BJ (cell line): ENCODE results near the gene MGAT4A. TPM values are rescaled to one million over a fixed set of nuclear protein-coding genes. Genes with fewer than 3 reads are reported as not detected.

Experiments
- CTCF ChIA-PET: fragments of 350-600 bp; formaldehyde crosslinking; extraction: SDS; loops from one replicate; lab custom pipeline; 2021; ENCODE audit warnings: antibody characterized with exemption, inconsistent platforms; lab: Yijun Ruan, JAX
- POLR2A ChIA-PET: fragments of 300-600 bp; sonication (Branson Sonifier 250); formaldehyde crosslinking; extraction: SDS; loops from one replicate; lab custom pipeline; 2021; ENCODE audit warnings: antibody characterized with exemption; lab: Charles Lee
- DNase-seq: peaks from one replicate; pipeline ENCODE4 v3.0.0-alpha.2; 2011; ENCODE audit warnings: low read depth
- H3K27me3 ChIP-seq: 2 replicates; pipeline ENCODE4 v1.6.0; 2011; ENCODE audit warnings: low read length; ENCODE audit not compliant: control insufficient read depth, insufficient read depth
- H3K36me3 ChIP-seq: 2 replicates; pipeline ENCODE4 v1.5.1; 2011; ENCODE audit warnings: low read length; ENCODE audit not compliant: control insufficient read depth, insufficient read depth
- H3K4me3 ChIP-seq: 2 replicates; pipeline ENCODE4 v1.5.1; 2011; ENCODE audit warnings: low read depth, mild to moderate bottlenecking, control low read depth, low read length
- polyA plus RNA-seq: library from polyadenylated mRNA; depleted of rRNA; stranded (reverse); fragments of >200 nt; gene quantifications from 2 replicates; pipeline ENCODE4 v1.2.3, GENCODE V29; 2011
- TF ChIP-seq, protein P1 (sequence below): IDR thresholded peaks from 2 replicates; pipeline ENCODE4 v1.5.1; 2011; ENCODE audit warnings: low read depth, mild to moderate bottlenecking, control low read depth, inconsistent platforms, low read length, moderate library complexity; ENCODE audit not compliant: insufficient read depth

The MGAT4A gene
- polyA plus RNA-seq, 1 experiment: not detected

GRCh38 chr2:98709535-98709934, 21.4 kb downstream of the MGAT4A start:
- ChIA-PET POLR2A (no interaction called here), CTCF (no interaction called here)
- DNase-seq: no peak
- H3K36me3 ChIP-seq: no peaks in the 10 kb centered on the region
- H3K4me3 ChIP-seq: no peak overlapping the region
- TF ChIP-seq, protein P1, sequence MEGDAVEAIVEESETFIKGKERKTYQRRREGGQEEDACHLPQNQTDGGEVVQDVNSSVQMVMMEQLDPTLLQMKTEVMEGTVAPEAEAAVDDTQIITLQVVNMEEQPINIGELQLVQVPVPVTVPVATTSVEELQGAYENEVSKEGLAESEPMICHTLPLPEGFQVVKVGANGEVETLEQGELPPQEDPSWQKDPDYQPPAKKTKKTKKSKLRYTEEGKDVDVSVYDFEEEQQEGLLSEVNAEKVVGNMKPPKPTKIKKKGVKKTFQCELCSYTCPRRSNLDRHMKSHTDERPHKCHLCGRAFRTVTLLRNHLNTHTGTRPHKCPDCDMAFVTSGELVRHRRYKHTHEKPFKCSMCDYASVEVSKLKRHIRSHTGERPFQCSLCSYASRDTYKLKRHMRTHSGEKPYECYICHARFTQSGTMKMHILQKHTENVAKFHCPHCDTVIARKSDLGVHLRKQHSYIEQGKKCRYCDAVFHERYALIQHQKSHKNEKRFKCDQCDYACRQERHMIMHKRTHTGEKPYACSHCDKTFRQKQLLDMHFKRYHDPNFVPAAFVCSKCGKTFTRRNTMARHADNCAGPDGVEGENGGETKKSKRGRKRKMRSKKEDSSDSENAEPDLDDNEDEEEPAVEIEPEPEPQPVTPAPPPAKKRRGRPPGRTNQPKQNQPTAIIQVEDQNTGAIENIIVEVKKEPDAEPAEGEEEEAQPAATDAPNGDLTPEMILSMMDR: no peak
- no peaks in the 10 kb centered on the region; the same call in 1 of the 2 replicates for H3K27me3 ChIP-seq

GRCh38 chr2:98708396-98709186, 22.3 kb downstream of the MGAT4A start:
- no peak for DNase-seq

DNA sequence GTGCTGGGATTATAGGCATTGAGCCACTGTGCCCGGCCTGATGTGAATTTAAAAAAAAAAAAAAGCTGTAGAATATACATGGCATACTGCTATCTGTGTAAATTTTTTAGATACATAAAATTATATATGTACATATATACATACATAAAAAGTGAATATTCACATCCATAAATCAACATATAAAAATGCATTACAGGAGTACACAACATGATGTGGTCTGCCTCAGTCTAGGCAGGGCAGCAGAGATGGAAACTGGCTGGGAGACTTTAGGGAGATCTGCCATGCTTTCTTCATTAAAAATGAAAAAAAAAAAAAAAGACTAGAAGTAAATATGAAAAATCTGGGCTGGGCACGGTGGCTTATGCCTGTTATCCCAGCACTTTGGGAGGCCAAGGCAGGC, 24.3 kb downstream of the MGAT4A start:
- POLR2A ChIA-PET: no interaction called here
- Histone ChIP-seq H3K36me3 (no peaks in the 10 kb centered on the region), H3K4me3 (no peak overlapping the region), H3K27me3 (no peaks in the 10 kb centered on the region; the same call in none of the 2 replicates)
- TF ChIP-seq, protein P1: no peak
- no peak for DNase-seq
- CTCF ChIA-PET: interaction anchor here (0.9 kb wide), 1 partner anchor 11 kb away, joined by 3 read pairs; no protein-coding TSS in a partner anchor

More at GRCh38 chr2:98708396-98709186, 22.3 kb downstream of the MGAT4A start:
- Histone ChIP-seq H3K36me3 (no peaks in the 10 kb centered on the region), H3K4me3 (no peak overlapping the region), H3K27me3 (no peaks in the 10 kb centered on the region; the same call in none of the 2 replicates)
- ChIA-PET CTCF (interaction anchor here (0.6 kb wide), 1 partner anchor 10 kb away, joined by 4 read pairs; no protein-coding TSS in a partner anchor), POLR2A (no interaction called here)
- TF ChIP-seq, protein P1: no peak

GRCh38 chr2:98705333-98705617, 25.7 kb downstream of the MGAT4A start:
- no peaks in the 10 kb centered on the region for H3K36me3 ChIP-seq
- CTCF ChIA-PET: no interaction called here
- POLR2A ChIA-PET: no interaction called here
- TF ChIP-seq, protein P1: no peak
- no peak overlapping the region for H3K4me3 ChIP-seq
- DNase-seq: no peak
- no peaks in the 10 kb centered on the region; the same call in none of the 2 replicates for H3K27me3 ChIP-seq

- TF ChIP-seq, protein P1: no peak
- DNase-seq: no peak
- POLR2A ChIA-PET: no interaction called here
- no peak overlapping the region for H3K4me3 ChIP-seq
- CTCF ChIA-PET: no interaction called here
- no peaks in the 10 kb centered on the region for H3K36me3 ChIP-seq
- H3K27me3 ChIP-seq: no peaks in the 10 kb centered on the region; the same call in none of the 2 replicates
Observed at GRCh38 chr2:98704499-98705332, 26.2 kb downstream of the MGAT4A start.
